Measurements from ENCODE around the gene MVB12B. TPM values are rescaled to one million over a fixed set of nuclear protein-coding genes. Genes with fewer than 3 reads are reported as not detected.

Gene MVB12B
- total RNA-seq, 2 experiments from 2014 or later, result 14.3 to 15.3 TPM

GRCh38 chr9:126509718-126510117, 183.1 kb downstream of the MVB12B start:
- Histone ChIP-seq H3K4me3 (ENCODE audit: low read length) (no peak overlapping the region), H3K36me3 (ENCODE audit: insufficient read depth, low read length) (no peaks in the 10 kb centered on the region), H3K9me3 (ENCODE audit: control insufficient read depth in 1 of 2, insufficient read depth in 1 of 2, low read length in 2 of 2) (peaks cover 0 to 8% of the 10 kb centered on the region in 2 experiments), H3K27me3 (ENCODE audit: control insufficient read depth in 1 of 2, insufficient read depth in 2 of 2, low read length in 2 of 2) (peaks cover 13 to 28% of the 10 kb centered on the region in 2 experiments), H3K27ac (ENCODE audit: low read depth in 1 of 2, low read length in 2 of 2) (no peak overlapping the region), H3K4me1 (ENCODE audit: insufficient read depth, low read length) (peaks cover 10% of the 10 kb centered on the region)
- POLR2A ChIA-PET, result no interaction called here
- ATAC-seq (ENCODE audit: poor library complexity) (no peak), DNase-seq (no peak)
- Mint-ChIP-seq H3K4me3 (no peak overlapping the region), H3K4me1 (ENCODE audit: low read depth) (peaks cover 4% of the 10 kb centered on the region), H3K36me3 (ENCODE audit: low read depth) (no peaks in the 10 kb centered on the region), H3K27ac (no peak overlapping the region), H3K9me3 (no peaks in the 10 kb centered on the region), H3K27me3 (peaks cover 33% of the 10 kb centered on the region)
- no peak for TF ChIP-seq CTCF (IDR thresholded peaks at IDR 0.05)
- CTCF ChIA-PET, result interaction anchor here (0.7 to 1.7 kb wide), 2 partner anchors 10 to 85 kb away, joined by 3 to 6 read pairs; no protein-coding TSS in a partner anchor
- intact Hi-C loops (cut with DNase I, micrococcal nuclease), result no loop called here

- ChIA-PET CTCF (interaction anchor here (1.6 kb wide), 1 partner anchor 11 kb away, joined by 5 read pairs; no protein-coding TSS in a partner anchor), POLR2A (interaction anchor here (0.6 kb wide), 1 partner anchor 193 kb away, joined by 3 read pairs; no protein-coding TSS in a partner anchor)
- intact Hi-C loops (cut with DNase I, micrococcal nuclease), result no loop called here
These were observed 183.9 kb downstream of the MVB12B start for GRCh38 chr9:126510564-126510963.

GRCh38 chr9:126511411-126511810, 184.8 kb downstream of the MVB12B start:
- no peak for TF ChIP-seq CTCF (IDR thresholded peaks at IDR 0.05)
- H3K27me3 Mint-ChIP-seq, result peaks cover 50% of the 10 kb centered on the region
- Histone ChIP-seq H3K4me1 (ENCODE audit: insufficient read depth, low read length) (peaks cover 17% of the 10 kb centered on the region), H3K36me3 (ENCODE audit: insufficient read depth, low read length) (no peaks in the 10 kb centered on the region), H3K27me3 (ENCODE audit: control insufficient read depth in 1 of 2, insufficient read depth in 2 of 2, low read length in 2 of 2) (peaks cover 22 to 41% of the 10 kb centered on the region in 2 experiments), H3K4me3 (ENCODE audit: low read length) (no peak overlapping the region), H3K27ac (ENCODE audit: low read depth in 1 of 2, low read length in 2 of 2) (no peak overlapping the region), H3K9me3 (ENCODE audit: control insufficient read depth in 1 of 2, insufficient read depth in 1 of 2, low read length in 2 of 2) (peaks cover 0 to 8% of the 10 kb centered on the region in 2 experiments)
- ChIA-PET CTCF (interaction anchor here (1.4 to 1.6 kb wide), 2 partner anchors 12 to 46 kb away, joined by 4 to 5 read pairs; no protein-coding TSS in a partner anchor), POLR2A (no interaction called here)
- H3K4me1 Mint-ChIP-seq (ENCODE audit: low read depth), result peaks cover 13% of the 10 kb centered on the region
- H3K9me3 Mint-ChIP-seq, result no peaks in the 10 kb centered on the region
- ATAC-seq (ENCODE audit: poor library complexity) (no peak), DNase-seq (no peak)
- intact Hi-C loops (cut with DNase I, micrococcal nuclease), result no loop called here
- no peaks in the 10 kb centered on the region for H3K36me3 Mint-ChIP-seq (ENCODE audit: low read depth)
- H3K4me3 Mint-ChIP-seq, result no peak overlapping the region
- H3K27ac Mint-ChIP-seq, result no peak overlapping the region

More at GRCh38 chr9:126510564-126510963, 183.9 kb downstream of the MVB12B start:
- no peak for TF ChIP-seq CTCF (IDR thresholded peaks at IDR 0.05)
- DNase-seq, result no peak
- Histone ChIP-seq H3K27ac (ENCODE audit: low read depth in 1 of 2, low read length in 2 of 2) (no peak overlapping the region), H3K4me1 (ENCODE audit: insufficient read depth, low read length) (peaks cover 12% of the 10 kb centered on the region), H3K4me3 (ENCODE audit: low read length) (no peak overlapping the region), H3K9me3 (ENCODE audit: control insufficient read depth in 1 of 2, insufficient read depth in 1 of 2, low read length in 2 of 2) (peaks cover 0 to 8% of the 10 kb centered on the region in 2 experiments), H3K36me3 (ENCODE audit: insufficient read depth, low read length) (no peaks in the 10 kb centered on the region), H3K27me3 (ENCODE audit: control insufficient read depth in 1 of 2, insufficient read depth in 2 of 2, low read length in 2 of 2) (peaks cover 18 to 36% of the 10 kb centered on the region in 2 experiments)
- Mint-ChIP-seq H3K27me3 (peaks cover 41% of the 10 kb centered on the region), H3K4me3 (no peak overlapping the region), H3K4me1 (ENCODE audit: low read depth) (peaks cover 10% of the 10 kb centered on the region), H3K9me3 (no peaks in the 10 kb centered on the region), H3K36me3 (ENCODE audit: low read depth) (no peaks in the 10 kb centered on the region), H3K27ac (no peak overlapping the region)
- ATAC-seq (ENCODE audit: poor library complexity), result no peak

All from CD4-positive, alpha-beta T cell (primary cell).